GM23338 (cell line): Measurements from ENCODE around the gene FOXM1. TPM values are rescaled to one million over a fixed set of nuclear protein-coding genes. Genes with fewer than 3 reads are reported as not detected.

Source experiments
- ATAC-seq: fragments of 200-7000 bp; cut with Tn5 transposase; 3 replicates; pipeline ENCODE4 v1.9.1; 2020
- DNase-seq: peaks from one replicate; pipeline ENCODE4 v3.0.0-alpha.2; 2015; ENCODE audit warnings: low spot score
- H2AFZ ChIP-seq: fragments of 200-600 bp; sonication (generic); 2 replicates; pipeline ENCODE4 v1.8.0; 2016; ENCODE audit warnings: antibody characterized with exemption, mild to moderate bottlenecking, moderate library complexity
- H3F3A ChIP-seq: fragments of 200-600 bp; sonication (generic); replicated peaks from 2 replicates; pipeline ENCODE4 v1.8.0; 2017; ENCODE audit warnings: antibody characterized with exemption, mixed run types, low read depth
- H3K27ac ChIP-seq: fragments of 200-600 bp; sonication (generic); 2 replicates; pipeline ENCODE4 v1.6.1; 2016; ENCODE audit warnings: low read depth
- H3K27me3 ChIP-seq: fragments of 200-600 bp; sonication (generic); 2 replicates; pipeline ENCODE4 v1.8.0; 2016; ENCODE audit warnings: mild to moderate bottlenecking, mixed run types, moderate library complexity; ENCODE audit not compliant: insufficient read depth
- H3K36me3 ChIP-seq: fragments of 200-600 bp; sonication (generic); 2 replicates; pipeline ENCODE4 v1.8.0; 2016; ENCODE audit warnings: mild to moderate bottlenecking; ENCODE audit not compliant: insufficient read depth
- H3K4me1 ChIP-seq: fragments of 200-600 bp; sonication (generic); 2 replicates; pipeline ENCODE4 v1.8.0; 2016; ENCODE audit warnings: mild to moderate bottlenecking, moderate library complexity; ENCODE audit not compliant: insufficient read depth
- H3K4me2 ChIP-seq: fragments of 200-600 bp; sonication (generic); 2 replicates; pipeline ENCODE4 v1.7.1; 2017; ENCODE audit warnings: mixed run types
- H3K4me3 ChIP-seq: fragments of 200-600 bp; sonication (generic); 2 replicates; pipeline ENCODE4 v1.6.1; 2016; ENCODE audit warnings: mixed run types
- H3K79me2 ChIP-seq: fragments of 200-600 bp; sonication (generic); replicated peaks from 2 replicates; pipeline ENCODE4 v1.8.0; 2017; ENCODE audit warnings: mild to moderate bottlenecking; ENCODE audit not compliant: insufficient read depth
- H3K9me2 ChIP-seq: fragments of 200-600 bp; sonication (generic); 2 replicates; pipeline ENCODE4 v1.8.0; 2017; ENCODE audit not compliant: insufficient read depth
- H4K20me1 ChIP-seq: fragments of 200-600 bp; sonication (generic); replicated peaks from 2 replicates; pipeline ENCODE4 v1.8.0; 2017; ENCODE audit warnings: mild to moderate bottlenecking; ENCODE audit not compliant: insufficient read depth
- H3K27ac Mint-ChIP-seq: 2 replicates; pipeline ENCODE4 v1.8.0; 2020; ENCODE audit warnings: inconsistent platforms, mild to moderate bottlenecking, moderate library complexity, mixed read lengths
- H3K27me3 Mint-ChIP-seq: 3 replicates; pipeline ENCODE4 v1.8.0; 2022; ENCODE audit warnings: low read depth, mild to moderate bottlenecking, moderate library complexity, mixed read lengths, inconsistent platforms; ENCODE audit not compliant: insufficient read depth, poor library complexity
- H3K36me3 Mint-ChIP-seq: 3 replicates; pipeline ENCODE4 v1.8.0; 2021; ENCODE audit warnings: low read depth, mild to moderate bottlenecking, inconsistent platforms, moderate library complexity, mixed read lengths
- H3K4me1 Mint-ChIP-seq: 3 replicates; pipeline ENCODE4 v1.8.0; 2020; ENCODE audit warnings: mild to moderate bottlenecking, inconsistent platforms, mixed read lengths
- H3K4me3 Mint-ChIP-seq: 3 replicates; pipeline ENCODE4 v1.8.0; 2021; ENCODE audit warnings: moderate library complexity, mild to moderate bottlenecking, inconsistent platforms, mixed read lengths
- H3K9me3 Mint-ChIP-seq: 3 replicates; pipeline ENCODE4 v1.8.0; 2020; ENCODE audit warnings: moderate library complexity, mild to moderate bottlenecking, inconsistent platforms, mixed read lengths
- CREB1 ChIP-seq: fragments of 250-450 bp; sonication (Bioruptor Pico); IDR thresholded peaks from 2 replicates; pipeline ENCODE4 v1.5.0; 2020; ENCODE audit warnings: low read depth, mild to moderate bottlenecking, moderate library complexity
- EZH2 ChIP-seq: fragments of 200-600 bp; sonication (generic); IDR thresholded peaks from one replicate; pipeline ENCODE4 v1.8.0; 2017; ENCODE audit warnings: antibody characterized with exemption, mild to moderate bottlenecking, low read depth; ENCODE audit not compliant: unreplicated experiment
- EZH2phosphoT487 ChIP-seq: fragments of 200-600 bp; sonication (generic); IDR thresholded peaks from one replicate; pipeline ENCODE4 v1.8.1; 2018; ENCODE audit warnings: antibody characterized with exemption; ENCODE audit not compliant: unreplicated experiment
- JUNB ChIP-seq: IDR thresholded peaks from one replicate; pipeline ENCODE4 v1.6.1; 2016; ENCODE audit warnings: antibody characterized with exemption; ENCODE audit not compliant: unreplicated experiment
- NANOG ChIP-seq: IDR thresholded peaks from 2 replicates; pipeline ENCODE4 v1.6.1; 2016; ENCODE audit warnings: antibody characterized with exemption, borderline replicate concordance
- POLR2AphosphoS5 ChIP-seq: IDR thresholded peaks from 2 replicates; pipeline ENCODE4 v1.6.1; 2016; ENCODE audit warnings: antibody characterized with exemption, low read depth
- STAT1 ChIP-seq: IDR thresholded peaks from one replicate; pipeline ENCODE4 v1.6.1; 2016; ENCODE audit warnings: antibody characterized with exemption; ENCODE audit not compliant: unreplicated experiment
- ZNF331 ChIP-seq: fragments of 250-450 bp; sonication (Bioruptor Pico); IDR thresholded peaks from 2 replicates; pipeline ENCODE4 v1.5.0; 2020; ENCODE audit warnings: low read depth, mild to moderate bottlenecking, moderate library complexity
- polyA plus RNA-seq: library from polyadenylated mRNA; unstranded; fragments of >200 nt; fragmentation: Nextera tagmentation; extraction: Ambion mirVana; gene quantifications from 2 replicates; pipeline ENCODE4 v1.2.1, GENCODE V29; 2016
- total RNA-seq: library from RNA; depleted of rRNA; stranded (reverse); fragments of >200 nt; shearing (Covaris generic); gene quantifications from 2 replicates; pipeline ENCODE4 v1.2.3, GENCODE V29; 2014
- TF ChIP-seq, protein P1 (sequence below), 2 experiments: fragments of 200-600 bp in 1 of 2; sonication (generic) in 1 of 2; conservative IDR thresholded peaks; 2 replicates each; pipeline versions ENCODE4 v1.5.1 to v1.6.1; 2016 to 2017; ENCODE audit warnings: antibody characterized with exemption in 2 of 2, low read depth in 2 of 2, mild to moderate bottlenecking in 2 of 2, moderate library complexity in 1 of 2
- TF ChIP-seq, protein P2 (sequence below): fragments of 250-450 bp; sonication (Bioruptor Pico); IDR thresholded peaks from 2 replicates; pipeline ENCODE4 v1.5.0; 2020; ENCODE audit warnings: mild to moderate bottlenecking, moderate library complexity

FOXM1 gene
- total and polyA plus RNA-seq, 2 experiments from 2014 or later: 31.0 to 98.1 TPM

DNA sequence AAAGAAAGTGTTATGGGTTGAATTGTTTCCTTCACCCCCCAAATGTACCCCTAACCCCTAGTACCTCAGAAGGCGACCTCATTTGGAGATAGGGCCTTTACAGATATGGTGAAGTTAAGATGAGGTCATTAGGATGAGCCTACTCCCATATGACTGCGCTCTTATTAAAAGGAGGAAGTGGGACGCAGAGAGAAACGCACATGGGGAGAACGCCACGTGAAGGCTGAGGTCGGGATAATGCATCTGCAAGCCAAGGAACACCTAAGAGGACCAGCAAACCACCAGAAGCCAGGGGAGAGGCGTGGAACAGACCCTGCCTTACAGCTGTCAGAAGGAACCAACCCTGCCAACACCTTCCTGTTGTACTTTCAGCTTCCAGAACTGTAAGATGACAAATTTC is 40.4 kb downstream of the FOXM1 start (continued):
- TF ChIP-seq, protein P1, sequence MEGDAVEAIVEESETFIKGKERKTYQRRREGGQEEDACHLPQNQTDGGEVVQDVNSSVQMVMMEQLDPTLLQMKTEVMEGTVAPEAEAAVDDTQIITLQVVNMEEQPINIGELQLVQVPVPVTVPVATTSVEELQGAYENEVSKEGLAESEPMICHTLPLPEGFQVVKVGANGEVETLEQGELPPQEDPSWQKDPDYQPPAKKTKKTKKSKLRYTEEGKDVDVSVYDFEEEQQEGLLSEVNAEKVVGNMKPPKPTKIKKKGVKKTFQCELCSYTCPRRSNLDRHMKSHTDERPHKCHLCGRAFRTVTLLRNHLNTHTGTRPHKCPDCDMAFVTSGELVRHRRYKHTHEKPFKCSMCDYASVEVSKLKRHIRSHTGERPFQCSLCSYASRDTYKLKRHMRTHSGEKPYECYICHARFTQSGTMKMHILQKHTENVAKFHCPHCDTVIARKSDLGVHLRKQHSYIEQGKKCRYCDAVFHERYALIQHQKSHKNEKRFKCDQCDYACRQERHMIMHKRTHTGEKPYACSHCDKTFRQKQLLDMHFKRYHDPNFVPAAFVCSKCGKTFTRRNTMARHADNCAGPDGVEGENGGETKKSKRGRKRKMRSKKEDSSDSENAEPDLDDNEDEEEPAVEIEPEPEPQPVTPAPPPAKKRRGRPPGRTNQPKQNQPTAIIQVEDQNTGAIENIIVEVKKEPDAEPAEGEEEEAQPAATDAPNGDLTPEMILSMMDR (conservative IDR thresholded peaks at IDR 0.05; ENCODE audit: low read depth in 2 of 2): no peak

DNA sequence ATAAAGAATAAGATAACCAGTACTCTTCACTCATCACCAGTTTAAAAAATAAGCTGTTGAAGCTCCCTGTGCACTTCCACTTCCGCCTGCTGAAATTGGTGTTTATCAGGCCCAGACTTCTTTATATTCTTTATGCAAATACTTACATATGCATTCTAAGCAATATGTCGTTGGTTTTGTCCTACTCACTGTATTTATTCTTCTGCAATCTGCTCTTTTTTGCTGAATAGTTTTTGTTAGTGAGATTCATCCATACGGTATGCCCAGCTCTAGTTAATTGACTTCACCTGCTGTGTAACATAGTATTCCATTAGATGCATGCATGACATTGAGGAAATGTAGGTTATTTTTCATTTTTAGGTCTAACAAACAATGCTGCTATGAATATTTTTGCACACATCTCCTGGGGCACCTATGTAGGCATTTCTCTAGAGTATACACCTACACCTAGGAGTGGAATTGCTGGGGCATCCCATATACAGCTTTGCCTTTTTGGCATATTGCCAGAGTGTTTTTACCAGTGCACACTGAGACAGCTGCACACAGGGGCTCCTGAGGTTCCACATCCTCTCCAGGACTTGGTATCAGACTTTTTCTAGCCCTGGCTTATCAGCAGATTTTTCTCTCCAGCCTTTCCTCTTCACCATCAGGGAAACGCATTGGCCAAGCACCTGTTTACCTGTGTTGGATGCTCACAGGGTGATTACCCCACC is 41.1 kb downstream of the FOXM1 start:
- Histone ChIP-seq H3K4me2 (no peak overlapping the region), H3K27ac (no peak overlapping the region), H3K27me3 (no peaks in the 10 kb centered on the region), H2AFZ (no peak overlapping the region), H4K20me1 (peaks cover 5% of the 10 kb centered on the region; the same call in 1 of the 2 replicates), H3F3A (0 out of 2 replicates have a peak, but pooled peaks cover 3% of the 10 kb centered on the region), H3K36me3 (no peaks in the 10 kb centered on the region), H3K4me1 (peaks cover 12% of the 10 kb centered on the region; the same call in 1 of the 2 replicates), H3K79me2 (no peaks in the 10 kb centered on the region), H3K4me3 (no peak overlapping the region), H3K9me2 (no peaks in the 10 kb centered on the region)
- DNase-seq: no peak
- no peak overlapping the region for H3K27ac Mint-ChIP-seq
- H3K4me3 Mint-ChIP-seq: no peak overlapping the region
- no peaks in the 10 kb centered on the region; the same call in 2 of the 3 replicates for H3K9me3 Mint-ChIP-seq
- peaks cover 19% of the 10 kb centered on the region for H3K4me1 Mint-ChIP-seq
- no peak for ATAC-seq
- H3K27me3 Mint-ChIP-seq: peaks cover 8% of the 10 kb centered on the region
- H3K36me3 Mint-ChIP-seq: peaks cover 11% of the 10 kb centered on the region
- TF ChIP-seq, protein P1 (conservative IDR thresholded peaks at IDR 0.05; ENCODE audit: low read depth in 2 of 2): no peak
- TF ChIP-seq ZNF331 (CRISPR knock-in tag) (no peak), STAT1 (no peak), EZH2phosphoT487 (no peak), NANOG (no peak), JUNB (no peak), EZH2 (no peak), CREB1 (CRISPR knock-in tag) (no peak), POLR2AphosphoS5 (no peak)
- TF ChIP-seq, protein P2, sequence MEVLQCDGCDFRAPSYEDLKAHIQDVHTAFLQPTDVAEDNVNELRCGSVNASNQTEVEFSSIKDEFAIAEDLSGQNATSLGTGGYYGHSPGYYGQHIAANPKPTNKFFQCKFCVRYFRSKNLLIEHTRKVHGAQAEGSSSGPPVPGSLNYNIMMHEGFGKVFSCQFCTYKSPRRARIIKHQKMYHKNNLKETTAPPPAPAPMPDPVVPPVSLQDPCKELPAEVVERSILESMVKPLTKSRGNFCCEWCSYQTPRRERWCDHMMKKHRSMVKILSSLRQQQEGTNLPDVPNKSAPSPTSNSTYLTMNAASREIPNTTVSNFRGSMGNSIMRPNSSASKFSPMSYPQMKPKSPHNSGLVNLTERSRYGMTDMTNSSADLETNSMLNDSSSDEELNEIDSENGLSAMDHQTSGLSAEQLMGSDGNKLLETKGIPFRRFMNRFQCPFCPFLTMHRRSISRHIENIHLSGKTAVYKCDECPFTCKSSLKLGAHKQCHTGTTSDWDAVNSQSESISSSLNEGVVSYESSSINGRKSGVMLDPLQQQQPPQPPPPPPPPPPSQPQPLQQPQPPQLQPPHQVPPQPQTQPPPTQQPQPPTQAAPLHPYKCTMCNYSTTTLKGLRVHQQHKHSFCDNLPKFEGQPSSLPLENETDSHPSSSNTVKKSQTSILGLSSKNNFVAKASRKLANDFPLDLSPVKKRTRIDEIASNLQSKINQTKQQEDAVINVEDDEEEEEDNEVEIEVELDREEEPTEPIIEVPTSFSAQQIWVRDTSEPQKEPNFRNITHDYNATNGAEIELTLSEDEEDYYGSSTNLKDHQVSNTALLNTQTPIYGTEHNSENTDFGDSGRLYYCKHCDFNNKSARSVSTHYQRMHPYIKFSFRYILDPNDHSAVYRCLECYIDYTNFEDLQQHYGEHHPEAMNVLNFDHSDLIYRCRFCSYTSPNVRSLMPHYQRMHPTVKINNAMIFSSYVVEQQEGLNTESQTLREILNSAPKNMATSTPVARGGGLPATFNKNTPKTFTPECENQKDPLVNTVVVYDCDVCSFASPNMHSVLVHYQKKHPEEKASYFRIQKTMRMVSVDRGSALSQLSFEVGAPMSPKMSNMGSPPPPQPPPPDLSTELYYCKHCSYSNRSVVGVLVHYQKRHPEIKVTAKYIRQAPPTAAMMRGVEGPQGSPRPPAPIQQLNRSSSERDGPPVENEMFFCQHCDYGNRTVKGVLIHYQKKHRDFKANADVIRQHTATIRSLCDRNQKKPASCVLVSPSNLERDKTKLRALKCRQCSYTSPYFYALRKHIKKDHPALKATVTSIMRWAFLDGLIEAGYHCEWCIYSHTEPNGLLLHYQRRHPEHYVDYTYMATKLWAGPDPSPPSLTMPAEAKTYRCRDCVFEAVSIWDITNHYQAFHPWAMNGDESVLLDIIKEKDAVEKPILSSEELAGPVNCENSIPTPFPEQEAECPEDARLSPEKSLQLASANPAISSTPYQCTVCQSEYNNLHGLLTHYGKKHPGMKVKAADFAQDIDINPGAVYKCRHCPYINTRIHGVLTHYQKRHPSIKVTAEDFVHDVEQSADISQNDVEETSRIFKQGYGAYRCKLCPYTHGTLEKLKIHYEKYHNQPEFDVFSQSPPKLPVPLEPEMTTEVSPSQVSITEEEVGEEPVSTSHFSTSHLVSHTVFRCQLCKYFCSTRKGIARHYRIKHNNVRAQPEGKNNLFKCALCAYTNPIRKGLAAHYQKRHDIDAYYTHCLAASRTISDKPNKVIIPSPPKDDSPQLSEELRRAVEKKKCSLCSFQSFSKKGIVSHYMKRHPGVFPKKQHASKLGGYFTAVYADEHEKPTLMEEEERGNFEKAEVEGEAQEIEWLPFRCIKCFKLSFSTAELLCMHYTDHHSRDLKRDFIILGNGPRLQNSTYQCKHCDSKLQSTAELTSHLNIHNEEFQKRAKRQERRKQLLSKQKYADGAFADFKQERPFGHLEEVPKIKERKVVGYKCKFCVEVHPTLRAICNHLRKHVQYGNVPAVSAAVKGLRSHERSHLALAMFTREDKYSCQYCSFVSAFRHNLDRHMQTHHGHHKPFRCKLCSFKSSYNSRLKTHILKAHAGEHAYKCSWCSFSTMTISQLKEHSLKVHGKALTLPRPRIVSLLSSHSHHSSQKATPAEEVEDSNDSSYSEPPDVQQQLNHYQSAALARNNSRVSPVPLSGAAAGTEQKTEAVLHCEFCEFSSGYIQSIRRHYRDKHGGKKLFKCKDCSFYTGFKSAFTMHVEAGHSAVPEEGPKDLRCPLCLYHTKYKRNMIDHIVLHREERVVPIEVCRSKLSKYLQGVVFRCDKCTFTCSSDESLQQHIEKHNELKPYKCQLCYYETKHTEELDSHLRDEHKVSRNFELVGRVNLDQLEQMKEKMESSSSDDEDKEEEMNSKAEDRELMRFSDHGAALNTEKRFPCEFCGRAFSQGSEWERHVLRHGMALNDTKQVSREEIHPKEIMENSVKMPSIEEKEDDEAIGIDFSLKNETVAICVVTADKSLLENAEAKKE: no peak
